H1 (cell line): ENCODE measurements around the gene UNC5B. TPM values are rescaled to one million over a fixed set of nuclear protein-coding genes. Genes with fewer than 3 reads are reported as not detected.

Experiments
- ATF2 ChIP-seq: IDR thresholded peaks from 2 replicates; pipeline ENCODE4 v1.6.1; 2012; ENCODE audit warnings: low read length, inconsistent platforms
- BCL11A ChIP-seq, 2 experiments: IDR thresholded peaks; one replicate each; pipeline ENCODE4 v1.6.1; 2011; ENCODE audit warnings: low read depth in 2 of 2, low read length in 2 of 2, mild to moderate bottlenecking in 2 of 2
- GTF2F1 ChIP-seq: IDR thresholded peaks from 2 replicates; pipeline ENCODE4 v1.6.1; 2012; ENCODE audit warnings: low read depth, low read length, improper control_type of control experiment, borderline replicate concordance
- SIN3A ChIP-seq, 2 experiments: IDR thresholded peaks in 1 of 2; conservative IDR thresholded peaks in 1 of 2; 2 replicates each; pipeline ENCODE4 v1.6.1; 2011 to 2012; ENCODE audit warnings: low read length in 2 of 2, improper control_type of control experiment in 1 of 2, low read depth in 1 of 2, mild to moderate bottlenecking in 1 of 2
- polyA plus RNA-seq, 7 experiments: library from polyadenylated mRNA; depleted of rRNA in 3 of 7; stranded (reverse) in 5 of 7; unstranded in 2 of 7; fragments of >200 nt in 5 of 7; fragments of 200-250 nt in 2 of 7; gene quantifications; 1 replicate in 5 of 7; 2 replicates in 1 of 7; 4 replicates in 1 of 7; pipeline versions ENCODE4 v1.2.1 to v1.2.3, GENCODE V29; 2011 to 2013; ENCODE audit warnings: missing spikeins in 2 of 7, mixed read lengths in 2 of 7
- total RNA-seq: library from RNA; stranded (reverse); fragmentation: NEBNext Ultra II Directional; extraction: Animal tissue kit (Norgen Biotek cat#: 25700); gene quantifications from 2 replicates; pipeline ENCODE4 v1.2.1, GENCODE V29; 2021

The UNC5B gene
- total and polyA plus RNA-seq, 2 of the 8 experiments (the other 6 are each of a cell fraction or from before 2014, with no cell fraction given): 27.9 to 31.8 TPM

- TF ChIP-seq BCL11A (IDR thresholded peaks at IDR 0.05; ENCODE audit: low read depth in 2 of 2, low read length in 2 of 2): no peak
- no peak for TF ChIP-seq ATF2
- TF ChIP-seq GTF2F1: no peak
- no peak for TF ChIP-seq SIN3A (conservative IDR thresholded peaks at IDR 0.05 in 1 of 2, IDR thresholded peaks at IDR 0.05 in 1 of 2; ENCODE audit: low read depth in 1 of 2, low read length in 2 of 2)
- TF ChIP-seq, all 59 proteins: peak for 0
These were observed 7.6 kb upstream of the UNC5B start (continued) for GRCh38 chr10:71204746-71205145.
